Measurements from ENCODE around the gene CCDC85C. TPM values are rescaled to one million over a fixed set of nuclear protein-coding genes. Genes with fewer than 3 reads are reported as not detected.

The CCDC85C gene
- total and polyA plus RNA-seq, 10 of the 15 experiments (the other 5 are each of a cell fraction or from before 2014, with no cell fraction given) = 0.03 to 3.6 (median 1.1) TPM

GRCh38 chr14:99571303-99571986 lies 32.6 kb downstream of the CCDC85C start:
- no peak for FAIRE-seq
- Histone ChIP-seq H3K9ac (ENCODE audit: control insufficient read depth, insufficient read depth, low read length) (no peak overlapping the region), H3K4me1 (ENCODE audit: control insufficient read depth, insufficient read depth, low read length) (peaks cover 17% of the 10 kb centered on the region)
- TF ChIP-seq E2F8 (IDR thresholded peaks at IDR 0.05; ENCODE audit: low read depth, partially characterized antibody) = no peak
- no peak for TF ChIP-seq MTA2 (IDR thresholded peaks at IDR 0.05; ENCODE audit: low read depth)
- no peak for TF ChIP-seq ZNF274 (IDR thresholded peaks at IDR 0.05; ENCODE audit: insufficient read depth, insufficient read length)
- TF ChIP-seq RELB (IDR thresholded peaks at IDR 0.05; ENCODE audit: low read depth) = no peak
- TF ChIP-seq BCL3 (IDR thresholded peaks at IDR 0.05; ENCODE audit: borderline replicate concordance, insufficient read depth, low read depth, low read length, poor library complexity, severe bottlenecking) = no peak
- TF ChIP-seq, protein P1, sequence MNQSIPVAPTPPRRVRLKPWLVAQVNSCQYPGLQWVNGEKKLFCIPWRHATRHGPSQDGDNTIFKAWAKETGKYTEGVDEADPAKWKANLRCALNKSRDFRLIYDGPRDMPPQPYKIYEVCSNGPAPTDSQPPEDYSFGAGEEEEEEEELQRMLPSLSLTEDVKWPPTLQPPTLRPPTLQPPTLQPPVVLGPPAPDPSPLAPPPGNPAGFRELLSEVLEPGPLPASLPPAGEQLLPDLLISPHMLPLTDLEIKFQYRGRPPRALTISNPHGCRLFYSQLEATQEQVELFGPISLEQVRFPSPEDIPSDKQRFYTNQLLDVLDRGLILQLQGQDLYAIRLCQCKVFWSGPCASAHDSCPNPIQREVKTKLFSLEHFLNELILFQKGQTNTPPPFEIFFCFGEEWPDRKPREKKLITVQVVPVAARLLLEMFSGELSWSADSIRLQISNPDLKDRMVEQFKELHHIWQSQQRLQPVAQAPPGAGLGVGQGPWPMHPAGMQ (IDR thresholded peaks at IDR 0.05; ENCODE audit: borderline replicate concordance) = no peak
- no peak for TF ChIP-seq NR2F1 (conservative IDR thresholded peaks at IDR 0.05)
- no peak for TF ChIP-seq ZNF217 (IDR thresholded peaks at IDR 0.05)
- no peak for TF ChIP-seq EED (IDR thresholded peaks at IDR 0.05; ENCODE audit: low read depth)
- no peak for TF ChIP-seq POU2F2 (IDR thresholded peaks at IDR 0.05; ENCODE audit: borderline replicate concordance, low read depth, low read length)
- TF ChIP-seq SPI1 (IDR thresholded peaks at IDR 0.05; ENCODE audit: borderline replicate concordance, insufficient read depth, low read depth, low read length) = no peak
- TF ChIP-seq MXI1 (IDR thresholded peaks at IDR 0.05; ENCODE audit: low read depth, low read length) = no peak
- TF ChIP-seq ATF2 (IDR thresholded peaks at IDR 0.05; ENCODE audit: low read length) = no peak
- no peak for TF ChIP-seq NR2C2 (IDR thresholded peaks at IDR 0.05; ENCODE audit: borderline replicate concordance, control insufficient read depth, insufficient read length, low read depth)

More at GRCh38 chr14:99571303-99571986, 32.6 kb downstream of the CCDC85C start:
- Histone ChIP-seq H4K20me1 (ENCODE audit: control insufficient read depth, insufficient read depth) (no peaks in the 10 kb centered on the region), H3K9me3 (replicated peaks; ENCODE audit: control insufficient read depth, insufficient read depth, low read length) (no peaks in the 10 kb centered on the region), H3K27me3 (replicated peaks in 1 of 2; ENCODE audit: control insufficient read depth in 2 of 2, insufficient read depth in 2 of 2, low read length in 1 of 2) (no peaks in the 10 kb centered on the region), H3K4me3 (no peak overlapping the region), H3K4me2 (ENCODE audit: control insufficient read depth, insufficient read depth) (no peak overlapping the region), H3K79me2 (ENCODE audit: control insufficient read depth, insufficient read depth, low read length) (no peaks in the 10 kb centered on the region), H3K36me3 (ENCODE audit: control insufficient read depth in 2 of 2, insufficient read depth in 2 of 2, low read length in 1 of 2) (no peaks in the 10 kb centered on the region), H2AFZ (ENCODE audit: control insufficient read depth, low read depth, low read length) (no peak overlapping the region), H3K27ac (ENCODE audit: control insufficient read depth, insufficient read depth) (no peak overlapping the region)
- ChIA-PET POLR2A (no interaction called here), RAD21 (ENCODE audit: unreplicated experiment) (interaction anchor here (0.6 kb wide), 1 partner anchor 27 kb away, joined by 3 read pairs; no protein-coding TSS in a partner anchor), CTCF (no interaction called here), SMC1A (ENCODE audit: uncharacterized antibody, unreplicated experiment) (no interaction called here)
- in situ Hi-C loops (cut with MboI) = no loop called here
- no peak for ATAC-seq
- intact Hi-C loops (cut with micrococcal nuclease; ENCODE audit: unreplicated experiment) = no loop called here
- 40% methylated on average over 10 of the region's 10 CpGs for WGBS (ENCODE audit: insufficient coverage, insufficient replicate concordance, low lambda C conversion rate, missing lambda C conversion rate)
- BruUV-seq (replicated peaks) = no TSS peak
- no peak for DNase-seq (ENCODE audit: low read depth, low spot score)

Measured in GM12878 (cell line).